ENCODE measurements around the gene PRSS53. TPM values are rescaled to one million over a fixed set of nuclear protein-coding genes. Genes with fewer than 3 reads are reported as not detected.
A peak's percentile ranks its signal among the peaks of the same experiment; 100 is the strongest.

Gene PRSS53
- polyA plus RNA-seq, 2 donors: 1.00 to 2.9 TPM

DNA sequence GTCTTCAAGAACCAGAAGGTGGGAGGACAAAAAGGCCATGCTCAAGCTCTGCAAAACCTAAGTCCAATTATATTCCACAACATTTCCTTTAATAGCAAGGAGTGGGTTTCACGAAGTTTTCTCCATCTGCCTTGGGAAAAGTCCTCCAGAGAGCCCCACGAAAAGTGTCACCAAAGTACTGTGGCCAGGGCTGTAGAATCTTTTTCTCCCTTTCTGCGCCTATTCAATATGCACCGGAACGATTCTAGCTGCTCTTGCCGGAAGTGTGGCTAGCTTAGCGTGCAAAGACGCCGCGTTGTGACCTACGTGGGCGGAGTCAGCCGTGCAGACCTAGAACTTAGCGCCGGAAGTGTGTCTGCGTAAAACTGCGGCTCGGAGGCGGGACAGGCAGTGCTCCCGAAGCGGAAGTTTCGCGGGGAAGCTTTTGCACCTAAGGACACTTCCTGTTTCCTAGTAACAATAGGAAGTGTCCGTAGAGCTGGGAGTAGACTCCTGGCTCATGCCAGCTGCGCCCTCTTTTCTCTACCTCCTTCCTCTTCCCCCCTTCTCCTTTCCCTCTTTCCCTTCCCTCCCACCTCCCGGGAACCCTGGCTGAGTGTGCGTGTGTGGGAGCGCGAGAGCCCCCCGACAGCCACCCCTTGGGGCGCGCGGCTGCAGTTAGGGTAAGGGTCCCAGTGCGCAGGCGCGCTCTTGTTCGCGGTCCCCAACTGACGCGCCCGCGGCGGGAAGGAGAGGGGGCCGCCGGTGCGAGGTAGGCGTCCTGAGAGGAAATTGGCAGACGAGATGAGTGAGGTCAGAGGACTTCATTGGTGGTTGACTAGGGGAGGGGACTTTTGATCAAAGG, 14.6 kb downstream of the PRSS53 start, which contains the start of the genes ZNF646 and ZNF668:
Gene ZNF646, plus strand, starts transcription at position 453 of the 844 bp plus-strand sequence. CDS start 1,903 bp downstream, outside the sequence.
Gene ZNF668, minus strand, starts transcription at position 271 of the 844 bp plus-strand sequence. CDS start 9,781 bp downstream, outside the sequence.
- no peaks in the 10 kb centered on the region for H3K9me3 ChIP-seq (ENCODE audit: control insufficient read depth in 2 of 2, insufficient read depth in 1 of 2, low read depth in 1 of 2, low read length in 1 of 2)
- H3K27ac ChIP-seq (ENCODE audit: low read depth in 2 of 2, low read length in 1 of 2): peak within 1 kb of the TSS; percentile 95 to 96
- H3K4me1 ChIP-seq (ENCODE audit: control insufficient read depth in 2 of 2, insufficient read depth in 2 of 2, low read length in 1 of 2): peaks cover 0 to 5% of the 10 kb centered on the region in 2 donors
- WGBS, 2 donors: 0% methylated on average over 48 of the region's 48 CpGs
- peak within 1 kb of the TSS; percentile 88 to 96 for H3K4me3 ChIP-seq (ENCODE audit: low read depth in 1 of 2, low read length in 2 of 2)
- no peaks in the 10 kb centered on the region for H3K27me3 ChIP-seq (ENCODE audit: control insufficient read depth in 1 of 2, insufficient read depth in 2 of 2, low read length in 2 of 2)
- peaks cover 15 to 28% of the 10 kb centered on the region in 2 donors for H3K36me3 ChIP-seq (ENCODE audit: control insufficient read depth in 2 of 2, insufficient read depth in 2 of 2, low read length in 1 of 2)

DNA sequence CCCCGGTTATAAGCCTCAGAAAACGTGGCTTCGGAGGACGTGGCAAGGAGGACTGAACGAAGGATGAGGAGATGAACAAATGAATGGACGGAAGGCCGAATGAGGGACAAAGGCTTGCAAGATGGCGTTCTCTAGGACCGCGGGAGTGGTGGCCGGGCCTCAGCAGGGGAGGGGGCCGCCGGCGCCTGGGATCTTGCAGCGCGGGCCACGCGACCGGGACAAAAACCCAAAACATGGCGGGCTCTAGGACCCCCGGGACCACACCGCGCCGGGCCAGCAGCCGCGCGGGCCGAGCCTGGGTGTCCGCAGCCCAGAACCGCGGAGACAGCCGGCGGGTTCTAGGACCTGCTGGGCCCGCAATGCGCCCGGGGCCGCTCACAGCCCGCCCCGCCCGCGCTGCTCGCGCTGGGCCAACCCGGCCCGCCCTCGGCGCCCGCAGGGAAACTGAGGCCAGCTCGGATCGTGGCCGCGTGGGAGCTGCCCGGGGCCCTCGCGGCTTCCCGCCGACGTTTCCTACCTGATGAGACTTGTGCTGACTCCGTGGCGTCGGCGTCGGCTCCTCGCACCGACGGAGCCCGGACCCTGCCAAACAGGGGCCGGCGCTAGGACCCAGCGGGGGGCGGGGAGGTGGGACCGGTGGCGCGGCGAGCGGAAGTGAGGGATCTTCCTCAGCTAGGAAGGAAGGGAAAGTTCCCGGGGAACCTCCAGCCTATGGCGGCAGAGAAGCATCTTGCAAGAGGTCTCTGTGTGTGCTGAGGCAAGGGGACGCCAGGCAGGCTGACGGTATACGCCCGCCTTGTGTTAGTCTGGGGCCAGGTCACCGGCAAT, 15.4 kb downstream of the PRSS53 start:
- Histone ChIP-seq H3K9me3 (ENCODE audit: control insufficient read depth in 2 of 2, insufficient read depth in 1 of 2, low read depth in 1 of 2, low read length in 1 of 2) (no peaks in the 10 kb centered on the region), H3K27me3 (ENCODE audit: control insufficient read depth in 1 of 2, insufficient read depth in 2 of 2, low read length in 2 of 2) (no peaks in the 10 kb centered on the region), H3K4me3 (ENCODE audit: low read depth in 1 of 2, low read length in 2 of 2) (peak overlapping the region; percentile 88 to 96), H3K36me3 (ENCODE audit: control insufficient read depth in 2 of 2, insufficient read depth in 2 of 2, low read length in 1 of 2) (peaks cover 15 to 20% of the 10 kb centered on the region in 2 donors), H3K27ac (ENCODE audit: low read depth in 2 of 2, low read length in 1 of 2) (peak overlapping the region; percentile 95 to 96), H3K4me1 (ENCODE audit: control insufficient read depth in 2 of 2, insufficient read depth in 2 of 2, low read length in 1 of 2) (peaks cover 0 to 5% of the 10 kb centered on the region in 2 donors)
- WGBS, 2 donors: 0% methylated on average over 83 of the region's 83 CpGs

DNA sequence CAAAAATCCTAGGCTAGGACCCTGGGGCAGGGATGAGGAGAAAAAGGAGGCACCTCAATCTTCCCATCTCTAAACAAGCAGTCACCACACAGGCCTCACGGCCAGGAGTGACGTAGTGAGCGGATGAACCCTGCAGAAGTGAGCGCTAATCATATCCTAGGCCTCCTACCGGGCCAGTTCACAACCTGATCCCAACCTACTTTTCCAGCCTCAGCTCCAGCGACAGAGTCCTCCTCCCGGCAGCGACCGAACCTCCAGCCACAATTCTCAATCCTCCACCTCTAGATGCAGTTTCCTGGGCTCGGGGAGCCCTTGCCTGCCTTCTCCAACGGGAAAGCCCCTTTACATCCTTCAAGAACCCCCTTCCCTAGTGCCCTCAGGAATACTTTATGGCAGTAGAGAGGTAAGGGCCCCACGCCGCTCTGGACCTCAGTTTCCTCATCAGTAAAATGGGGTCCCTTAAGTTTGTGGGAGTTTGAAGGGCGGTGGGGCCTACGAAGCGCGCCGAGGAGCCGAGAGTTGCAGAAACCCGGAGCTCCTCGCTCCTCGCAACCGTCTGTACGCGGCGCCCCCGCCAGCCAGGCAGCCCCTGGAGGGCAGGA, 16.1 kb downstream of the PRSS53 start:
- H3K27me3 ChIP-seq (ENCODE audit: control insufficient read depth in 1 of 2, insufficient read depth in 2 of 2, low read length in 2 of 2): no peaks in the 10 kb centered on the region
- H3K4me1 ChIP-seq (ENCODE audit: control insufficient read depth in 2 of 2, insufficient read depth in 2 of 2, low read length in 1 of 2): peaks cover 0 to 5% of the 10 kb centered on the region in 2 donors
- 2% methylated on average over 27 of the region's 27 CpGs for WGBS, 2 donors
- H3K4me3 ChIP-seq (ENCODE audit: low read depth in 1 of 2, low read length in 2 of 2): peak overlapping the region; percentile 88 to 96
- H3K27ac ChIP-seq (ENCODE audit: low read depth in 2 of 2, low read length in 1 of 2): peak overlapping the region; percentile 95 to 96
- H3K9me3 ChIP-seq (ENCODE audit: control insufficient read depth in 2 of 2, insufficient read depth in 1 of 2, low read depth in 1 of 2, low read length in 1 of 2): no peaks in the 10 kb centered on the region
- peaks cover 11 to 13% of the 10 kb centered on the region in 2 donors for H3K36me3 ChIP-seq (ENCODE audit: control insufficient read depth in 2 of 2, insufficient read depth in 2 of 2, low read length in 1 of 2)

- peak overlapping the region in 1 of 2 donors; percentile 88 for H3K4me3 ChIP-seq (ENCODE audit: low read depth in 1 of 2, low read length in 2 of 2)
Measured at GRCh38 chr16:31071861-31072260, 16.9 kb downstream of the PRSS53 start.

DNA sequence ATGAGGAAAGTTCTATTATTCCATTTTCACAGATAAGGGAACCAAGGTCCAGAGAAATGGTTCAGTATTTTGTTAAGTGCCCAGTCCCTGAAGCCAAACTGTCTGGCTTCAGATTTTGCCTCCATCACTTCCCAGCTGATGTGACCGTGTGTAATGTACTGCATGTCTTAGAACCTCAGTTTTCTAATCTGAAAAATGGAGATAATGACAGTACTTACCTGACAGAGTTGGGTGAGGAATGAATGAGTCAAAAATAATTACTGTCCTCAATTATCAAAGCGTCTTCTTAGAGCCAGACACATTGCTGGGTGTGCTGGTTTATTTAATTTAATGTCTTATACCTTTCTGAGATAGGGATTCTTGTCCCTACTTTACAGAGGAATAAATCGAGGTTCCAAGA, 21.4 kb downstream of the PRSS53 start:
- Histone ChIP-seq H3K4me1 (ENCODE audit: control insufficient read depth in 2 of 2, insufficient read depth in 2 of 2, low read length in 1 of 2) (peaks cover 0 to 7% of the 10 kb centered on the region in 2 donors), H3K27ac (ENCODE audit: low read depth in 2 of 2, low read length in 1 of 2) (no peak overlapping the region), H3K4me3 (ENCODE audit: low read depth in 1 of 2, low read length in 2 of 2) (no peak overlapping the region), H3K9me3 (ENCODE audit: control insufficient read depth in 2 of 2, insufficient read depth in 1 of 2, low read depth in 1 of 2, low read length in 1 of 2) (no peaks in the 10 kb centered on the region), H3K27me3 (ENCODE audit: control insufficient read depth in 1 of 2, insufficient read depth in 2 of 2, low read length in 2 of 2) (no peaks in the 10 kb centered on the region), H3K36me3 (ENCODE audit: control insufficient read depth in 2 of 2, insufficient read depth in 2 of 2, low read length in 1 of 2) (peaks cover 0 to 8% of the 10 kb centered on the region in 2 donors)
- WGBS, 2 donors: 91 to 92% methylated on average over 3 of the region's 3 CpGs

More at GRCh38 chr16:31071861-31072260, 16.9 kb downstream of the PRSS53 start:
- WGBS, 2 donors: 20 to 22% methylated on average over 4 of the region's 4 CpGs
- peaks cover 0 to 5% of the 10 kb centered on the region in 2 donors for H3K4me1 ChIP-seq (ENCODE audit: control insufficient read depth in 2 of 2, insufficient read depth in 2 of 2, low read length in 1 of 2)
- peaks cover 3 to 5% of the 10 kb centered on the region in 2 donors for H3K36me3 ChIP-seq (ENCODE audit: control insufficient read depth in 2 of 2, insufficient read depth in 2 of 2, low read length in 1 of 2)
- no peaks in the 10 kb centered on the region for H3K9me3 ChIP-seq (ENCODE audit: control insufficient read depth in 2 of 2, insufficient read depth in 1 of 2, low read depth in 1 of 2, low read length in 1 of 2)
- H3K27ac ChIP-seq (ENCODE audit: low read depth in 2 of 2, low read length in 1 of 2): peak overlapping the region in 1 of 2 donors; percentile 95
- H3K27me3 ChIP-seq (ENCODE audit: control insufficient read depth in 1 of 2, insufficient read depth in 2 of 2, low read length in 2 of 2): no peaks in the 10 kb centered on the region

GRCh38 chr16:31064882-31065461, 23.8 kb downstream of the PRSS53 start:
- Histone ChIP-seq H3K4me3 (ENCODE audit: low read depth in 1 of 2, low read length in 2 of 2) (no peak overlapping the region), H3K4me1 (ENCODE audit: control insufficient read depth in 2 of 2, insufficient read depth in 2 of 2, low read length in 1 of 2) (peaks cover 0 to 5% of the 10 kb centered on the region in 2 donors), H3K36me3 (ENCODE audit: control insufficient read depth in 2 of 2, insufficient read depth in 2 of 2, low read length in 1 of 2) (peaks cover 0 to 26% of the 10 kb centered on the region in 2 donors), H3K27me3 (ENCODE audit: control insufficient read depth in 1 of 2, insufficient read depth in 2 of 2, low read length in 2 of 2) (no peaks in the 10 kb centered on the region), H3K27ac (ENCODE audit: low read depth in 2 of 2, low read length in 1 of 2) (peak overlapping the region; percentile 21 to 46), H3K9me3 (ENCODE audit: control insufficient read depth in 2 of 2, insufficient read depth in 1 of 2, low read depth in 1 of 2, low read length in 1 of 2) (peaks cover 0 to 2% of the 10 kb centered on the region in 2 donors)
- WGBS, 2 donors: 53 to 68% methylated on average over 4 of the region's 4 CpGs

GRCh38 chr16:31063843-31064611, 24.7 kb downstream of the PRSS53 start:
- Histone ChIP-seq H3K27me3 (ENCODE audit: control insufficient read depth in 1 of 2, insufficient read depth in 2 of 2, low read length in 2 of 2) (no peaks in the 10 kb centered on the region), H3K9me3 (ENCODE audit: control insufficient read depth in 2 of 2, insufficient read depth in 1 of 2, low read depth in 1 of 2, low read length in 1 of 2) (peaks cover 0 to 2% of the 10 kb centered on the region in 2 donors), H3K4me3 (ENCODE audit: low read depth in 1 of 2, low read length in 2 of 2) (no peak overlapping the region), H3K4me1 (ENCODE audit: control insufficient read depth in 2 of 2, insufficient read depth in 2 of 2, low read length in 1 of 2) (peaks cover 0 to 5% of the 10 kb centered on the region in 2 donors), H3K36me3 (ENCODE audit: control insufficient read depth in 2 of 2, insufficient read depth in 2 of 2, low read length in 1 of 2) (peaks cover 0 to 26% of the 10 kb centered on the region in 2 donors), H3K27ac (ENCODE audit: low read depth in 2 of 2, low read length in 1 of 2) (peak overlapping the region in 1 of 2 donors; percentile 26)
- WGBS, 2 donors: 89 to 91% methylated on average over 56 of the region's 56 CpGs

GRCh38 chr16:31063495-31063842, 25.3 kb downstream of the PRSS53 start:
- H3K4me1 ChIP-seq (ENCODE audit: control insufficient read depth in 2 of 2, insufficient read depth in 2 of 2, low read length in 1 of 2): peaks cover 0 to 5% of the 10 kb centered on the region in 2 donors
- peaks cover 0 to 26% of the 10 kb centered on the region in 2 donors for H3K36me3 ChIP-seq (ENCODE audit: control insufficient read depth in 2 of 2, insufficient read depth in 2 of 2, low read length in 1 of 2)
- H3K9me3 ChIP-seq (ENCODE audit: control insufficient read depth in 2 of 2, insufficient read depth in 1 of 2, low read depth in 1 of 2, low read length in 1 of 2): peaks cover 0 to 2% of the 10 kb centered on the region in 2 donors
- H3K27ac ChIP-seq (ENCODE audit: low read depth in 2 of 2, low read length in 1 of 2): no peak overlapping the region
- WGBS, 2 donors: 96 to 97% methylated on average over 9 of the region's 9 CpGs
- H3K27me3 ChIP-seq (ENCODE audit: control insufficient read depth in 1 of 2, insufficient read depth in 2 of 2, low read length in 2 of 2): no peaks in the 10 kb centered on the region
- no peak overlapping the region for H3K4me3 ChIP-seq (ENCODE audit: low read depth in 1 of 2, low read length in 2 of 2)

All from esophagus (tissue), 2 donors.